ENCODE data around the gene ETS2. TPM values are rescaled to one million over a fixed set of nuclear protein-coding genes. Genes with fewer than 3 reads are reported as not detected.

The ETS2 gene
- total RNA-seq, 4 donors from 2014 or later, result 51.6 to 201 (median 99.1) TPM

- ATAC-seq (ENCODE audit: low FRiP score) (no peak), DNase-seq (ENCODE audit: low spot score) (no peak)
- TF ChIP-seq CTCF (IDR thresholded peaks at IDR 0.05), result no peak
These were observed 34.2 kb upstream of the ETS2 start for GRCh38 chr21:38771536-38771935.

GRCh38 chr21:38772646-38773045, 33.1 kb upstream of the ETS2 start:
- ATAC-seq (ENCODE audit: low FRiP score) (no peak), DNase-seq (ENCODE audit: low spot score) (no peak)
- TF ChIP-seq CTCF (IDR thresholded peaks at IDR 0.05), result no peak

GRCh38 chr21:38773099-38774061, 32.3 kb upstream of the ETS2 start:
- ATAC-seq (ENCODE audit: low FRiP score) (peak; percentile 90), DNase-seq (ENCODE audit: low spot score) (no peak)
- no peak for TF ChIP-seq CTCF (IDR thresholded peaks at IDR 0.05)

- no peak for DNase-seq (ENCODE audit: low spot score)
These were observed 31.6 kb upstream of the ETS2 start for GRCh38 chr21:38774152-38774551.

GRCh38 chr21:38774586-38775285, 31.0 kb upstream of the ETS2 start:
- no peak for DNase-seq (ENCODE audit: low spot score)
- no peak for TF ChIP-seq CTCF (IDR thresholded peaks at IDR 0.05)
- ATAC-seq (ENCODE audit: low FRiP score), result no peak

More at GRCh38 chr21:38774152-38774551, 31.6 kb upstream of the ETS2 start:
- no peak for TF ChIP-seq CTCF (IDR thresholded peaks at IDR 0.05)
- ATAC-seq (ENCODE audit: low FRiP score), result no peak

- TF ChIP-seq CTCF (IDR thresholded peaks at IDR 0.05), result no peak
- DNase-seq (ENCODE audit: low spot score), result no peak
- ATAC-seq (ENCODE audit: low FRiP score), result no peak
These were observed 30.0 kb upstream of the ETS2 start for GRCh38 chr21:38775733-38776132.
